Skeletal muscle cell (primary cell): Measurements from ENCODE around the gene F2.
"Not testable (repeated sequence)": the region's sequence is repeated elsewhere in the genome, so short reads cannot be mapped to it uniquely, and the experiment has no call there.

ENCODE experiments used
- DNase-seq: peaks from one replicate; pipeline ENCODE4 v3.0.0-alpha.2; 2010; ENCODE audit warnings: low read depth
- H3K4me3 ChIP-seq: 2 replicates; pipeline ENCODE4 v1.5.1; 2011; ENCODE audit warnings: low read depth, mild to moderate bottlenecking, control low read depth, low read length, moderate library complexity

F2 gene

DNA sequence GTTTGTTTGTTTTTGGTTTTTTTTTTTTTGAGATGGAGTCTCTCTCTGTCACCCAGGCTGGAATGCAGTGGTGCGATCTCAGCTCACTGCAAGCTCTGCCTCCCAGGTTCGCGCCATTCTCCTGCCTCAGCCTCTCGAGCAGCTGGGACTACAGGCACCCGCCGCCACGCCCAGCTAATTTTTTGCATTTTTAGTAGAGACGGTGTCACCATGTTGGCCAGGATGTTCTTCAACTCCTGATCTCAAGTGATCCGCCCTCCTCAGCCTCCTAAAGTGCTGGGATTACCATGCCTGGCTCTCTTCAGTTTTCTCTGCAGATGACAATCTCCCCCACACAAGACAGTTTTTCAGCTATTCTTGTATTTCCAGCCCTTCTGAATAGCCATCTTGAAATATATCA is 9.7 kb upstream of the F2 start:
- not testable (repeated sequence) for DNase-seq, H3K4me3 ChIP-seq

DNA sequence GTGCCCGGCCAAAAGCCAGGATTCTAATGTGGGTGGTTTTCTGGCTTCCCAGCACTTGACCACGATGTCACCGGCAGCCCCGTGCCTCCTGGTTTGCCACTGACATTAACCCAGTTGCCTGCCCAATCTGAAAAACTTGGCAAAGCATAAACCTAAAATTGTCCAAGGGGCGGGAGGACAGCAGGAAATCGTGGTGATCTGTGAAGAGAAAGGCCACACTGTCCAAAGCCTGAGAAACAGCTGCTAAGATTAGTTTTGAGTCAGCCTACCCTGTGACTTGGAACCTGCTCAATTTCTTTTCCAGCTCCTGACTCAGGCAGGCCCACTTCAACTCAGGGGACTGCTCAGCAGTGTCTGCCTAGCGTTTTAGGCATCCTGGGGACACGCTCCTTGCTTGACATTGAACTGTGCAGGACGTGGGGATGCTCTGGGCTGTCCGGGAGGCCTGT is 8.2 kb upstream of the F2 start:
- H3K4me3 ChIP-seq: no peak overlapping the region
- DNase-seq: peak; percentile 85

DNA sequence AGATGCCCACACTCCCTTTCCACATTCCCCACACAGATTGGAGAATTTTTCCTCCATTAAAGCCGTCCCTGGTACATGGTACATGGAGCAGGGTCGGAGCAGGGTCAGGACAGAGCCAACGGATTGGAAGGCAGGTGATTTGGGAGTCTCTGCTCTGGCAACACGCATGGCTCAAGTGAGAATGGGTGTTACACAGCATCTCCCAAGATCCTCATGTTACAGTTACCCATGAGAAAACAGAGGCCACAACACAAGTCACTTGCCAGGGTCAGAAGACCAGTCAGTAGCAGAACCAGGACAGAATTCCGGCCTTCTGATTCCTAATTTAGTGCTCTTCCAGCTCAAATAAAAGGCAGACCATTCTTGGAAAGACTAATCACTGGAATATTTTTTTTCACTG is 7.7 kb upstream of the F2 start:
- H3K4me3 ChIP-seq: no peak overlapping the region
- DNase-seq: no peak

DNA sequence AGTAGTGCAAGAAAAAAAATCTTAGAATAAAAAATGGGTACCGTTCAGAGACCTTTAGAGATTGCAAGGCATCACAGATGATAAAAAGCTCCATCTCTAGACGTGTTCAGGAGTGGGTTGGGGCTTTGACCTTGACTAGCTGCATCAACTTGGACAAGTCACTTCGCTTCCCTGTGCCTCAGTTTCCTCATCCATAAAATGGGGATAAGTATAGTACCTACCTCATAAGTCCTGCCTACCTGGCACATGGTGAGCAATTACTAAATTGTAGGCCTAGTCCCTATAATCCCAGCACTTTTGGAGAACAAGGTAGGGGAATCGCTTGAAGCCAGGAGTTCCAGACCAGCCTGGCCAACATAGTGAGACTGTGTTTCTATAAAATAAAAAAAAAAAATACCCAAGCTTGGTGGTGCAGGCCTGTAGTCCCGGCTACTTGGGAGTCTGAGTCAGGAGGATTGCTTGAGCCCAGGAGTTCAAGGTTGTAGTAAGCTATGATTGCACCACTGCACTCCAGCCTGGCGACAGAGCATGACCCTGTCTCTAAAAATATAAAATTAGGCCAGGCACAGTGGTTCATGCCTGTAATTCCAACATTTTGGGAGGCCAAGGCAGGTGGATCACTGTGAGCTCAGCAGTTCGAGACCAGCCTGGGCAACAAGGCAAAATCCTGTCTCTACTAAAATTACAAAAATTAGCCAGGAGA is 6.0 kb upstream of the F2 start:
- H3K4me3 ChIP-seq: no peak overlapping the region
- no peak for DNase-seq

DNA sequence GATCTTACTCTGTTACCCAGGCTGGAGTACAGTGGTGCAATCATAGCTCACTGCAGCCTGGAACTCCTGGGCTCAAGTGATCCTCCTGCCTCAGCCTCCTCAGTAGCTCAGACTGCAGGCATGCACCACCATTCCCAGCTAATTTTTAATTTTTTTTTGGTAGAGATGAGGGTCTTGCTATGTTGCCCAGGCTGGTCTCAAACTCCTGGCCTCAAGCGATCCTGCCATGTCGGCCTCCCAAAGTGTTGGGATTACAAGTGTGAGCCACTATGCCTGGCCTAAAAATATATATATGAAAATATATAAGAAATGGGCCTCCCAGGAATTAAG is 1.2 kb upstream of the F2 start:
- H3K4me3 ChIP-seq, DNase-seq: not testable (repeated sequence)

DNA sequence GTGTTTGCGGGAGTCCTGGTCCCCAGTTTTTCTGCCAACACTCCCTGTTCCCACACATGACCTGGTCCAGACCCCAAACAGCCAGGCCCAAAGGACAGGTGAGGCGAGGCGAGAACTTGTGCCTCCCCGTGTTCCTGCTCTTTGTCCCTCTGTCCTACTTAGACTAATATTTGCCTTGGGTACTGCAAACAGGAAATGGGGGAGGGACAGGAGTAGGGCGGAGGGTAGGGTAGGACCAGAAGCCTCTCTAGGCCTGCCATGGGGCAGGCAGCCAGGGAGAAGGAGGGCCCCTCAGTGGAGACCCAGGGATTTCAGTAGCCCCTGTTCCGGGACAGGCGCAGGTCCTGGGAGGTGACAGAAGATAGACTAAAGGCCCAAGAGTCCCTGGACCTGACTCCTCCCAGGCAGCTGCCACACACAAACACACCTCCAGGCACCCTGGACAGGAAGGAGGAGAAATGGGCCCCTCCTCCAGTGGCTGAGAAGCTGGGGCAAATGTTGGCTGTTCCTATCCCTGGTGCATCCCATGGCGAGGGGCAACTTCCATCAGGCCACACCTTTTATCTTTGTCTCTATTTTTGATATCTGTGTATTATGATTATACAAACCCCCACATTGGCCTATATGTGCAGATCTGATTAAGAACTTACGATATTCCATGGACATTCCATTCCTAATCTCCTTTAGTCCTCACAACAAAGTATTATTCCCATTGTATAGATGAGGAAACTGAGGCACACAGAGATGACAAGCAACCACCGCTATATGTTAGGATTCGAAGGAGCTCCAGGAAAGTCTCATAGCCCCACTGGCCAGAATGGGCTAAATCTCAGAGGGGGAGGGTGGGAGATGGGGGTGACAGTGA is 626 bp upstream of the F2 start:
- no peak overlapping the region for H3K4me3 ChIP-seq
- no peak for DNase-seq

DNA sequence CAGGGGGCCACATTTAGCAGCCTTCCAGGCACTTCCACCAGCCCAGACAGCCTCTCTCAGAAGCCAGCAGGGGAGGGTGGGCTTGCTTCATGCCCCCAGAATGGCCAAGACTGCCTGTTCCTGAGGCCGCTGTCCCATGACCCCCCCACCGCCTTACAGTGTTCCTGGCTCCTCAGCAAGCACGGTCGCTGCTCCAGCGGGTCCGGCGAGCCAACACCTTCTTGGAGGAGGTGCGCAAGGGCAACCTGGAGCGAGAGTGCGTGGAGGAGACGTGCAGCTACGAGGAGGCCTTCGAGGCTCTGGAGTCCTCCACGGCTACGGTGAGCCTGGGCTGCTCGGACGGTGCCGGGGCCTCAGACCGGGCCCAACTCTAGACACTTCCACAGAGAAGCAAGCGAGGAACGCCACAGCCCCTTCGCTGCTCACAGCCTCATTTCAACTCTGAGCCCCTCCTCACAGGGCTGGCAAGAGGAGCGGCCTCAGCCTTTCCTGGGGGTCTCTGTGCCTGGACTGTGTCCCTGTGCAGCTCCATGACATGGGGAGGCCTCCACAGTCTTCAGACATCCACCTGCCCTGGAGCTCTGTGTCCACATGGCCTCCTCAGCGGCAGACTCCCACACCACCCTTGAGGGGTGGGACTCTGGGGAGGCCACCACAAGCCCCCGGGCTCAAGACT is 668 bp downstream of the F2 start:
- no peak for DNase-seq
- no peak overlapping the region for H3K4me3 ChIP-seq

DNA sequence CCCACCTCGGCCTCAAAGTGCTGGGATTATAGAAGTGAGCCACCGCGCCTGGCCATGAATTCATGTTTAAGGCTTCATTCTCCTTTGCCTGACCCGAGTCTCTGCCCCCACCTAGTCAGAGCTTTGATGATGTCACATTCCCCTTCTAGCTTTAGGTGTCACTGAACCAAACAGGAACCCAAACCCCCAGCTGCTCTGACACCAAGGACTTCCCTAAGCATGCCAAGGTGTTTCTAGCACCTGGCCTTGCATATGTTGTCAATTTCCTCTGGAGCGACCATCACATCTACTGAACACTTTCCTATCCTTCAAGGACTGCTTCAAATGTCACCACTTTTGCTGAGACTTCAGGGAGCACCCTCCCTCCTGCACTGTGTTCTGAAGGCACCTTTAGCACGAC is 2.3 kb downstream of the F2 start:
- DNase-seq: no peak
- H3K4me3 ChIP-seq: no peak overlapping the region

DNA sequence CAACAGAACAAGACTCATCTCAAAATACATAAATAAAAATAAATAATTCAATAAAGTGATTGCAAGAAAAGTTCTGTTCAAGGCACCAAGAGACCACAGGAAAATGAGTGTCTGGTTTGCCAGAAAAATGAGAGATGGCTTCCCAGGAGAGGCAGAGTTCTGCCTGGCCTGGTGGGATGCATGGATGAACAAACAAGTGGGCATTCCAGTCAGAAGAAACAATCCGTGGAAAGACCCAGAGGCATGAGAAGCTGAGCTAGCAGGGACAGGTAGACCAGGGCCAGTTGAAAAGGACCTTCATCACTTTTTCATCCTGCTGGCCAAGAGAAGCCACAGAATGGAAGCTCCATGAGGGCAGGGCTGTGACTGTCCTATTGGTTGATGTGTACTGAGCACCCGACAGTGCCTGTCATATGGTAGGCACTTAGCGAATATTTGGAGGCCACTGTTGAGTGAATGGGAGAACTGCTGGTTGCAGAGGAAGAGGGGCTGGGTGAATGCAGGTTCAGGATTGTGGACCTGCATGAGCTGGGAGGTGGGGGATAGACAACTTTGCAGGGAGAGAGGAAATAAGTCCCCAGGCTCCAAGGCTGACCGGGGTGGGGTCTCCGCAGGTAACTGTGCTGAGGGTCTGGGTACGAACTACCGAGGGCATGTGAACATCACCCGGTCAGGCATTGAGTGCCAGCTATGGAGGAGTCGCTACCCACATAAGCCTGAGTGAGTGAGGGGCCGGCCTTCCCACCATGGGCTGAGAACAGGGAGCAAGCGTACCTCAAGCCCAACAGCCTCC is 3.7 kb downstream of the F2 start:
- H3K4me3 ChIP-seq: no peak overlapping the region
- no peak for DNase-seq

DNA sequence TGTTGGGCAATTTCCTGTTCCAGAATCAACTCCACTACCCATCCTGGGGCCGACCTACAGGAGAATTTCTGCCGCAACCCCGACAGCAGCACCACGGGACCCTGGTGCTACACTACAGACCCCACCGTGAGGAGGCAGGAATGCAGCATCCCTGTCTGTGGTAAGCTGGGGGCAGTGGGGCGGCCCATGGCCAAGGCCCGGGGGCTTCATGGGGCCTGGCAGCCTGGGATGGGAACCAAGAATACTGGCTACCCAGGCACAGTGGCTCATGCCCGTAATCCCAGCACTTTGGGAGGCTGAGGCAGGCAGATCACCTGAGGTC is 4.3 kb downstream of the F2 start:
- DNase-seq: no peak
- no peak overlapping the region for H3K4me3 ChIP-seq

DNA sequence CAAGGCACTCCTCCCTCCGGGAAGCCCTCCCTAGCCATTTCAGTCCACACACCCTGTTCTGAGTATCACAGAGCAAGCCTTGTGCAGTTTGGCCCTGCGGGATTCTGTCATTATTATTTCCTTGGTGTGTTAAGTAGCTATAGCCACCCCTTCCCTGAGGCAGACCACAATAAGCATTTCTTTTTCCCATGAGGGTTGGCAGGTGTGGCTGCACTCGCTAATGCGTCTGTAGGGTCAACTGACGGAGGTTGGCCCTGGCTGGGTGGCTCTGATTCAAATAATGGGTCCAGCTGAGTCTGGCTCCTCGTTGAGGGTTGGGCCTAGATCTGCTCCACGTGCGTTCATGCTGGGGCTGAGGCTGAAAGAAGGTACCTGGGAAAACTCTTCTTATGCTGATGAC is 5.1 kb downstream of the F2 start:
- no peak overlapping the region for H3K4me3 ChIP-seq

DNA sequence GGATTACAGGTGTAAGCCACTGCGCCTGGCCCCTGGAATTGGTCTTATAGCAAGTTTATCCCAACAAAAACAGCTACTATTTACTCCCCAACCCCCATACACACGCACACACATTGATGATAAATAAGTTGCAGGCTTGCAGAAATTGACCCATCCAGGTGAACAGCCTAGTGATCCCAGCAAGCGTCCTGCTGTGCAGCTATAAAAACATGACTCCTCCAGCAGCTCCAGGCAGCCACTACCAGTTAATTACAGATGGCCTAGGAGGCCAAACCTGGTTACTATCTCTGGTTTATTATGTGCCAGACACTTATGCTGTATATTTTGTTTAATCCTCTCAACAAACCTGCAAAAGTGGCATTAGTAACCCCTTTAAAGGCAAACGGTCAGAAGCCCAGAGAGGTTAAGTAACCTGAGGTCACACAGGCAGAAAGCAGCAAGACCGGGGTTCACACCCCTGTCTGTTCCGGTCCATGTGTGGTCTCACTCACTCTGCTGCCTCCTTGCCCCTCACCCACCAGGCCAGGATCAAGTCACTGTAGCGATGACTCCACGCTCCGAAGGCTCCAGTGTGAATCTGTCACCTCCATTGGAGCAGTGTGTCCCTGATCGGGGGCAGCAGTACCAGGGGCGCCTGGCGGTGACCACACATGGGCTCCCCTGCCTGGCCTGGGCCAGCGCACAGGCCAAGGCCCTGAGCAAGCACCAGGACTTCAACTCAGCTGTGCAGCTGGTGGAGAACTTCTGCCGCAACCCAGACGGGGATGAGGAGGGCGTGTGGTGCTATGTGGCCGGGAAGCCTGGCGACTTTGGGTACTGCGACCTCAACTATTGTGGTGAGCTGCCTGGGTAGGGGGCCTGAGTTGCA is 6.6 kb downstream of the F2 start:
- no peak for DNase-seq
- H3K4me3 ChIP-seq: no peak overlapping the region

More for the DNA sequence above, 5.1 kb downstream of the F2 start:
- DNase-seq: no peak

DNA sequence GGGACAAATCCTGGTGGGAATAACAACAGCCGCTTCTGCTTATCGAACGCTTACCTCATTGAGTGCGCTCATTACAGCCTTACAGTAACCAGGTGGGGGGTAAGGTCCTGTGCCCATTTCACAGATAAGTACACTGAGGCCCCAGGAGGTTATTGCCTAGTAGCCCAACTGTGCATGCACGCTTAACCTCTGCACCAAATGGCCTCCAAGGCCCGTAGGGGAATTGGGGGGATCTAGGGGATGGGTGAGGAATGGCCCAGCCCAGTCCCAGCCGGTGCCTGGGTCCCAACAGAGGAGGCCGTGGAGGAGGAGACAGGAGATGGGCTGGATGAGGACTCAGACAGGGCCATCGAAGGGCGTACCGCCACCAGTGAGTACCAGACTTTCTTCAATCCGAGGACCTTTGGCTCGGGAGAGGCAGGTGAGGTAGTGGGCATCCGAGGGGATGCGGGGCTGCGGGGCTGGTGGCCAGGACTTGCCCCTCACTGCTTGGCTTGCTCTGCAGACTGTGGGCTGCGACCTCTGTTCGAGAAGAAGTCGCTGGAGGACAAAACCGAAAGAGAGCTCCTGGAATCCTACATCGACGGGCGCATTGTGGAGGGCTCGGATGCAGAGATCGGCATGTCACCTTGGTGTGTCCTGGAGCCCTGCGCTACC is 7.3 kb downstream of the F2 start:
- H3K4me3 ChIP-seq: no peak overlapping the region
- no peak for DNase-seq

DNA sequence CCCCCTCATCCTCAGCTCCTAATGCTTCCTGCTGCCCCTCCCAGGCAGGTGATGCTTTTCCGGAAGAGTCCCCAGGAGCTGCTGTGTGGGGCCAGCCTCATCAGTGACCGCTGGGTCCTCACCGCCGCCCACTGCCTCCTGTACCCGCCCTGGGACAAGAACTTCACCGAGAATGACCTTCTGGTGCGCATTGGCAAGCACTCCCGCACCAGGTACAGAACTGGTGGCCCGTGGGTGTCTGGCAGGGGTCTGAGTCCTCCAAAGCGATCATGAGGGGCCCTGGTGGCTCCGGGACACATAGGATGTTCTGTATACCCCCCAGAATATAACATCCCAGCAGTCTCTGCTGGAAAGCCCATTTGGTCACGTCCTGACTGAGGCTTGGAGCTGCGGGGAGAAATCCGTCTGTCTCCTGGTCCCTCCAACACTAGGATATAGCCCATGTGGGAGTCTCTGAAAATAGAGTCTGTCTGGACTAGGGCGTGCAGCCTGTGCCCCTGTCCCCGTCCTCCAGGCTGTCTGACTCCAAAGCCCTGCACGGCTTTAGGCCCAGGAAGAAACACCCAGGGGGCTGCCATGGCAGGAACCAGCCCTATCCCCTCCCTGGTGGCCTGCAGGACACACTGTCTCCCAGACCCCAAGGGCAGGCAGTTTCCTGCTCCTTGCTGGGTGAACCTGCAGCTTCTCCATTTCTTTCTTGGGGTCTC is 9.1 kb downstream of the F2 start:
- DNase-seq: no peak
- H3K4me3 ChIP-seq: no peak overlapping the region

DNA sequence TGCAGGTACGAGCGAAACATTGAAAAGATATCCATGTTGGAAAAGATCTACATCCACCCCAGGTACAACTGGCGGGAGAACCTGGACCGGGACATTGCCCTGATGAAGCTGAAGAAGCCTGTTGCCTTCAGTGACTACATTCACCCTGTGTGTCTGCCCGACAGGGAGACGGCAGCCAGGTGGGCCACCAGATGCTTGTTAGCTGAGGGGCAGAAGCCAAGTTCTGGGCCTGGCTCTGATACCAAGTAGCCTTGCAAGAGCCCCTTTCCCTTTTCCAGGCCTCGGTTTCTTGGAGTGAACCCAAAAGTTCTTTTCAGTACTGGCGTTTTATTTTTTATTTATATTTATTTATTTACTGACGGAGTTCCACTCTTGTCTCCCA is 9.6 kb downstream of the F2 start:
- no peak overlapping the region for H3K4me3 ChIP-seq
- DNase-seq: no peak

DNA sequence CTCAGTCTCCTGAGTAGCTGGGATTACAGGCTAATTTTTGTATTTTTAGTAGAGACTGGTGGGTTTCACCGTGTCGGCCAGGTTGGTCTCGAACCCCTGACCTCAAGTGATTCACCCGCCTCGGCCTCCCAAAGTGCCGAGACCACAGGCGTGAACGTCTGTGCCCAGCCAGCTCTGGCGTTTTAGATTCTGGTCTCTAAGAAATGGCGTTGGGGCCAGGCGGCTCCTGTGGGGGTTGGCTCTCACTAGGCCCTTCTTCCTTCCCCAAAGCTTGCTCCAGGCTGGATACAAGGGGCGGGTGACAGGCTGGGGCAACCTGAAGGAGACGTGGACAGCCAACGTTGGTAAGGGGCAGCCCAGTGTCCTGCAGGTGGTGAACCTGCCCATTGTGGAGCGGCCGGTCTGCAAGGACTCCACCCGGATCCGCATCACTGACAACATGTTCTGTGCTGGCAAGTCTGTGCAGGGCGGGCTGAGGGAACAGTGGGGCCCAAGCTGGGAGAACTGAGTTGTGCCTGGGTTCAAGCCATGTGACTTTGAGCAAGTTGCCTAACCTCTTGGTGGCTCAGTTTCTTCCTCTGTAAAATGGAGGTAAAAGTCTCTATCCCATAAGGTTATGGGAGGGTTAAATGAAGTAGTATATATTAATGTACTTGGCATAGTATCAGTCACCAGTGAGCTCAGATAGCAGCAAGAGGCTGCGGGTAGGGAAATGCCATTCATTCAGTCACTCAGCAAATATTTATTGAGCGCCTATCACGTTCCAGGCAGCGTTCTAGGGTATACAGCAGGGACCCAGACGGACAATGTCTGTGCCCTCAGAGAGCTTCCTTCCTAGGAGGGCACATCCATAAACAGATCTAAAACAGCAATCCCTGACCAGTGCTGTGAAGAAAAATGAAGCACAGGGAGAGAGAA is 10.4 kb downstream of the F2 start:
- H3K4me3 ChIP-seq: no peak overlapping the region
- no peak for DNase-seq

DNA sequence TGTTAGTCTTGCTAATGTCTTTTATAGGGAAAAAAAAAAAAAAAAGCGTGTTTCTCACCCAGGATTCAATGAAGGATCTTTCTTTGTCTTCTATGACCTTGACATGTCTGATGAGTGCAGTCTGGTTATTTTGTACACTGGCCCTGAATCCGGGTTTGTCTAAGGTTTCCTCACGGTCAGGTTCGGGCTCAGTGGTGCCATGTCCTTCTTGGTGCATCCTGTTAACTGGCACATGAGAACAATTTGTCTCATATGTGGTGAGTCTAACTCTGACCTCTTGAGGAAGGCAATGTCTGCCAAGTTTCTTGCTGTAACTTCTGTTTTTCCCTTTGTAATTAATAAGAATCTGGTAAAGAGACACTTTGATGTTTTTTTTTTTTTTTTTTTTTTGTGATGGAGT is 12.5 kb downstream of the F2 start:
- no peak overlapping the region for H3K4me3 ChIP-seq
- DNase-seq: no peak
